GM13976 (cell line): Measurements from ENCODE around the gene CNKSR2.

Source experiments
- DNase-seq: peaks from one replicate; pipeline ENCODE4 v3.0.0; 2012; ENCODE audit warnings: low spot score
- in situ Hi-C: fragments of 300-500 bp; cut with MboI; formaldehyde crosslinking; loops from one replicate; pipeline ENCODE4 v1.12.0; 2022; ENCODE audit warnings: low sequenced_read_pairs, mixed read lengths, inconsistent platforms; ENCODE audit not compliant: unreplicated experiment
- TF ChIP-seq, protein P1 (sequence below): IDR thresholded peaks from 2 replicates; pipeline ENCODE4 v1.5.1; 2012; ENCODE audit warnings: borderline replicate concordance, mild to moderate bottlenecking; ENCODE audit not compliant: insufficient read depth; ENCODE audit errors: extremely low read depth, missing control alignments, control extremely low read depth

The CNKSR2 gene

DNA sequence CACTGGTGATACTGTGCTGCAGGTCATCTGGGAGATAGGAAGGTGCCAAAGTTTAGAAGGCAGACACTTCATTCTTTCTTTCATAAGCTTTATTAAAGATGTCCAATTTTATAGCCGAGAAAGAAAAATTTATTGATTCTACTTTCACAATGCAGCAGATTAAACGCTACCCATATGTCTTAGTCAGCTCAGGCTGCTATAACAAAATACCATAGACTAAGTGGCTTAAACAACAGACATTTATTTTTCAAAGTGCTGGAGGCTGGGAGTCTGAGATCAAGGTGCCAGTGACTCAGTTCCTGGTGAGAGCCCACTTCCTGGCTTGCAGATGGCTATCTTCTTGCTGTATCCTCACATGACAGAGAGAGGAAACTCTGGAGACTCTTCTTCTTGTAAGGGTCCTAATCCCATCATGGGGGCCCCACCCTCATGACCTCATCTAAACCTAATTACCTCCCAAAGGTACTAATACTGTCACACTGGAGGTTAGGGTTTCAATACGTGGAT is 317.3 kb downstream of the CNKSR2 start:
- TF ChIP-seq, protein P1, sequence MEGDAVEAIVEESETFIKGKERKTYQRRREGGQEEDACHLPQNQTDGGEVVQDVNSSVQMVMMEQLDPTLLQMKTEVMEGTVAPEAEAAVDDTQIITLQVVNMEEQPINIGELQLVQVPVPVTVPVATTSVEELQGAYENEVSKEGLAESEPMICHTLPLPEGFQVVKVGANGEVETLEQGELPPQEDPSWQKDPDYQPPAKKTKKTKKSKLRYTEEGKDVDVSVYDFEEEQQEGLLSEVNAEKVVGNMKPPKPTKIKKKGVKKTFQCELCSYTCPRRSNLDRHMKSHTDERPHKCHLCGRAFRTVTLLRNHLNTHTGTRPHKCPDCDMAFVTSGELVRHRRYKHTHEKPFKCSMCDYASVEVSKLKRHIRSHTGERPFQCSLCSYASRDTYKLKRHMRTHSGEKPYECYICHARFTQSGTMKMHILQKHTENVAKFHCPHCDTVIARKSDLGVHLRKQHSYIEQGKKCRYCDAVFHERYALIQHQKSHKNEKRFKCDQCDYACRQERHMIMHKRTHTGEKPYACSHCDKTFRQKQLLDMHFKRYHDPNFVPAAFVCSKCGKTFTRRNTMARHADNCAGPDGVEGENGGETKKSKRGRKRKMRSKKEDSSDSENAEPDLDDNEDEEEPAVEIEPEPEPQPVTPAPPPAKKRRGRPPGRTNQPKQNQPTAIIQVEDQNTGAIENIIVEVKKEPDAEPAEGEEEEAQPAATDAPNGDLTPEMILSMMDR, result no peak
- in situ Hi-C loops, result no loop called here
- no peak for DNase-seq

DNA sequence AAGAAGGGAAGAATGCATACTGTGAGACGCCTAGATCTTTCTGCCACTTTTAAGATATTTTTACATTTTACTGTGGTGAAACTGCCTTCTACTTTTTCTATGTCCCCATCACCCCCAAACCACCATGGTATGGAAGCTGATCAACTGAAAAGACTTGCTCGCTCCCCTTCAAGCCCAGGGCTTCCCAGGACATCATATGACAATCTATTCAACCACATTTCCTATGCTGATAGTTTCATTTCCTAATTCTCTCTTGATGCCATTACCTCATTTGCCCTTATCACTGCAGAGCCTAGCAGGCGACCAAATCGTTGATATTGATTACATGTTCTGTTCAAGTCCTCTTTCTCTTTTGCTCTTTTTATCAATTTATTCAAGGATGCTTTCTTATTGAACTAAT is 324.1 kb downstream of the CNKSR2 start:
- TF ChIP-seq, protein P1, result no peak
- in situ Hi-C loops, result no loop called here
- no peak for DNase-seq

DNA sequence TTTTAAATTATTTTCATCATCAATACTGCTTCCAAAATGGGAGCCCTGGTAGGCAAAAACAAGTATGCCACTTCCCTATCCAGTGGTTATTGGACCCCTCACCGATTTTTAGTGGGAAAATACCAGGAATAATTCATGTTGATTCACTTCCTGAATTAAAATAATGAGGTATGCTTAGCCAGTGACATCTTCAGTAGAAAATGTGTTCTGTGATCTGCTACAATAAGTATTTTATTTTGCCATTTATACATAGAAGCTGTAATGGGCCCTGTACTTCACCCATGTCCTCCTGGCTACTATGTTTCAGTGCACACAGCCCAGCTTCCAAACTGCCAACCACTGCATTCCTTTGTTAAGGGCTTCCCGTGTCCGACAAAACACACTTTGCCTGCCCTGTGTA is 324.9 kb downstream of the CNKSR2 start:
- in situ Hi-C loops, result no loop called here
- DNase-seq, result no peak
- TF ChIP-seq, protein P1, result no peak

DNA sequence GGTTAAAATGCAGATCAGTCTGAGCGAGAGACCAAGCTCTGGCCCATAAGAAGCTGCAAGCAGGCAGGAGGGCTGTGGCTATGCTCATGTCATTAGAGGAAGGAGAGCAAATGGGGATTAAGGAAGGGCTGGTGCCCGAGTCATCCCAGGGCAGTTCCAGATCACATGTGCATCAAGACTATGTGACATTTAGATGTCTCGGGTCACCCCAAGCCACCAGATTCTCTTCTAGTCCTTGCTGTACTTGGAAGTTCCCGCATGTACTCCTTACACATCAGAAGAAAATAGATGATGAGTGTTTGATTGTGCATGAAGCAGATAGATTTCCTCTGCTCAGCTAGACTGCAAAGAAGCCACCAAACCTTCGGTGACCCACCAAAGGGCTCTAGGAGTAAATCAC is 326.1 kb downstream of the CNKSR2 start:
- no peak for DNase-seq
- TF ChIP-seq, protein P1, result no peak
- in situ Hi-C loops, result no loop called here

DNA sequence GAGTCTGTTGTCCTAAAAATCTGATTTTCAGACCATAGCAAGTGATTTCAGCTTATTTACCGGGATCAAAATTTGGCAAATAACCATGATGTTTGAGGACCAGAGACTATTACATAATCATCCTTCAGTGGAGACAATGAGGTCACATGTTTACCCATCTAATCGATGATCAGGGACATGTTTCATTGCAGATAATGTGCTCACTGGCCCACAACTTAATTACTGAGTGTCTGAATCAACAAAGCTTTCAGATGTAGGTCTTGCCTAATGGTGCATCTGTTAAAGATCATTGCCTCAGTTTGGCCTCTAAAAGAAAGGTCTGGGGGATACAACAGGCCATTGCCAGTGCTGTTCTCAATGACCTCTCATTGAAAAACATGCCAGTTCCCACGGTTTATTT is 326.7 kb downstream of the CNKSR2 start:
- TF ChIP-seq, protein P1, result no peak
- in situ Hi-C loops, result no loop called here
- no peak for DNase-seq

DNA sequence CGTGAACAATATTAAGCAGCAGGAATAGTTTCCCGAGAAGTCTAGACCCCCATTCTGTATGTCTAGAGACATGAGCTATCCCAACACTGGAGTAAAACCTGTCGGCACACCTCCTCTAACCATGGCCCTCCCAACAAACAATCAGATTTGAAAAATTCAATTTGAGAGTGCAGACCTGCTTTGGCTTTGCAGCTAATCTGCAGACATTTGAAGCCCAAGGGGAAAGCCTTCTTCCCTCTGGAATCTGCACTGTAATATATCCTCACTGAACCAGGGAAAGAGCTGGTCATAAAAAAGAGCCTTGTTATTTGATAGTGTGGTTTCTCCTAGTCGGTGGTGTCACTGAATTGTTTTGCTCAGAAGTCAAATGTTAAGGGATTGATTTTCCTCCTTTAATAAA is 328.5 kb downstream of the CNKSR2 start:
- in situ Hi-C loops, result no loop called here
- TF ChIP-seq, protein P1, result no peak
- no peak for DNase-seq
